Fibroblast of skin of abdomen (primary cell): ENCODE results near the gene RUBCNL.

ENCODE experiments used
- DNase-seq: peaks from one replicate; pipeline ENCODE4 v3.0.0-alpha.2; 2013

Gene RUBCNL

GRCh38 chr13:46340011-46340410 is 47.0 kb downstream of the RUBCNL start:
- no peak for DNase-seq

- peak; percentile 90 for DNase-seq
Measured at GRCh38 chr13:46339035-46339666, 47.9 kb downstream of the RUBCNL start.

DNA sequence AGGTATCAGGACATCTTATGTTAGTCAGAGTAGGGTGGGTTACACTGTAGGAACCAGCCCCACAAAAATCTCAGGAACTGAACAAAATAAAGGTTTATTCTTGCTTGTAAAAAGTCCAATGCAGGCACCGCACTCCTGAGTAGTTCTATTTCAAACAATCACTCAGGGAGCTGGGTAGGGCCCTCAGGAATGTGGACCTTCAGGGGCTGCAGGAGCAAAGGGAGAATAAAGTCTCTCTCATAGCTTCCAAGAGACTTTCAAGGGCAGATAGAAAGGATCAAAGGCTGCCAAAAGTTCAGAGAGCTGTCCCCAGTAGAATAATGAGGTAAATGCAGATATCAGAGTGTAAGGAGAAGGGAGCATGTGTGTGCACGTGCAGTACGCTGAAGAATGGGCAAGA is 49.4 kb downstream of the RUBCNL start:
- DNase-seq: no peak

- DNase-seq: no peak
Measured at GRCh38 chr13:46334035-46334822, 52.8 kb downstream of the RUBCNL start.

- DNase-seq: no peak
Measured at GRCh38 chr13:46332772-46333171, 54.3 kb downstream of the RUBCNL start.

- no peak for DNase-seq
Measured at GRCh38 chr13:46329624-46330023, 57.4 kb downstream of the RUBCNL start.

- DNase-seq: no peak
Measured at GRCh38 chr13:46327246-46327645, 59.8 kb downstream of the RUBCNL start.

- peak; percentile 78 for DNase-seq
Measured at GRCh38 chr13:46324976-46325375, 62.1 kb downstream of the RUBCNL start.

- peak; percentile 74 for DNase-seq
Measured at GRCh38 chr13:46321494-46322225, 65.4 kb downstream of the RUBCNL start.

- DNase-seq: no peak
Measured at GRCh38 chr13:46320821-46321220, 66.2 kb downstream of the RUBCNL start.

DNA sequence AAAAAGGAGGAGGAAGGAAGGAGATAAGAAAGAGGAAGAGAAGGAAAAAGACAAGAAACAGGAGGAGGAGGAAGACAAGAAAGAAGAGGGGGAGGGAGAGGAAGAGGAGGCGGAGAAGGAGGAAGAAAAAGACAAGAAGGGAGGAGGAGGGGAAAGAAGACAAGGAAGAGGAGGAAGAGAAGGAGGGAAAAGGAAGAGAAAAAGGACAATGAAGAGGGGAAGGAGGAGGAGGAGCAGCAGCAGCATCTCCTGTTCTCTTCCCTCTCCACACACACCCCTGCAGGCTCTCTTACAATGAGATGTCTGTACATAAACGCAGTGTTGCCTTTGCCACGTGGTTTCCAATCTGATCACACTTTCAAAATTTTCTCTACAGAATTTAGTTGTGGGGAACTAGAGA is 66.6 kb downstream of the RUBCNL start:
- no peak for DNase-seq

- DNase-seq: no peak
Measured at GRCh38 chr13:46318986-46319385, 68.1 kb downstream of the RUBCNL start.

- DNase-seq: peak; percentile 44
Measured at GRCh38 chr13:46317120-46317519, 69.9 kb downstream of the RUBCNL start.

DNA sequence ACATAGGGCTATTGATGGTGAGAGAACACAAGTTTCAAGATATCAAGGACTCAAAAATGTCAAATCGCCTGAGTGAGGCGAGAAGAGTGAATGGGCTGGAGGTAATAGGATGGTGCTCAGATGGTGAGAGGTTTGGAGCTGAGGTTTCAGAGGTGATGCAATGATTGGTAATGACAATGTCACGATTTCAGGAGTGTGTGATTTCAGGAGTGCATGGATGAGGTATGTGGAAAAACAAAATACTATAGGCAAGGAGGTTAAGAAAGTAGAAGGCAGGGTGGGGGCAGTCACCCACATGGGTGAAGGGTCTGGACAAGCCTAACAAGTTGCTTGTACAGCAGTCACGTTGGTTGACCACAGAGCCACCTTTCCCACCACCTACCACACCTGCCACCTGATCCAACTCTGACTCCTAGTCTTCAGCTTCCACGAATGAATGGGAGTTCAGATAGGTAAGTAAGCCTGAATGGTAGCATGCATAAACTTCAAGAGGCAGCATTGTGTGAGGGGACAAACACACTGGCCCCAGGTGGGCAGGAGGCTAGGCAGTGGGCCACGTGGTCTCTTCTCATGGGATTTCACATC is 71.5 kb downstream of the RUBCNL start:
- DNase-seq: no peak

DNA sequence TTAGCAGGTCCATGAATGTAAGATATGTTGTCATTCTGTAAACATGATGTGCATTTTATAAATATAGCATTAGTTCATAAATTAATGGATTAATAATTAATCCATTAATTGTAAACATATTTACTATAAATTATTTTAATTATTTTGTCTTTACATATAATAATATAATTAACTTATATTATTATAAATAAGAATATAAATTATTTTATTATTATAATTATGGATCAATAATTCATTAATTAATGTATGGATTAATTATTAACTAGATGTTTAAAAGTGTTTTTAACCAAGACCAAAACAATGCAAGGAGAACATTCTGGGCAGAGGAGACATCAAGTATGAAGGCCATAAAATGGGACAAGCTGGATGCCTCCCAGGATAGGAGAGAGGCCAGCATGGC is 72.0 kb downstream of the RUBCNL start:
- no peak for DNase-seq

- DNase-seq: no peak
Measured at GRCh38 chr13:46314587-46314986, 72.5 kb downstream of the RUBCNL start.

DNA sequence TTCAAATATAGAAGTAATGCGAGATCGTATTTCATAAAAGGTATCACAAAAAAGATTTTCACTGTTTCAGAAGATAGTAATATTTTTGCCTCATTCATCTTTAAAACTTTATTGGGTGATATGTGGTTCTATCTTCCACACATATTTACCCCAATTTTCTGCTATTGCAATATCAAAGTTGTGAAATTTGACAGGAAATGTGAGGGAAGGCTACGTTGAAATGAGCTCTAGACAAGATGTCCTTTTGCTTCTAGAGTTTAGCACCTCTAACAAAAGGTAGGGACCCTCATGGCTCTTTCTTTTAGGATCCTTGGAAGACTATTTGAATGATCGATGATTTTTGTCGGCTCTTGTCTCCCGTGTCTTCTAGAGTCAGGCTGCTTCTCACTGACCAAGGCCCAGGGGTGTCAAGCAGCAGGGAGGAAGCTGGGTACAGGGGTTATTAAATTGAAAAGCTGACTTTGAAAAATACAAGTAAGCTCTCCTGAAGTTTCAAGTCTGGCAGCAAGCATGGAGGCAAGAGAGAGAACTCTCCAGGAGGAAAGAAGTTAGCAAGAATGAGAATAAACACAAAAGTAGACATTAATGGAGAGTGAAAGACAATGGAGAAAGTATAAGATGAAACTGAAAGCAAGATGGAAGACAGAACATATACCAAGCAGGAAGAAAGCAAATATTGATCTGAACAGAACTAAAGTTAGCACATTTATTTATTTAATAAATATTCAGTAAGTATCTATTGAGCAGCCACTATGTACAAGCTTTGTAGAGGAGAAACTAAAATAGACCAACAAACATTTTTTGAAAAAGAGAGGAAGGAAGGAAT is 73.4 kb downstream of the RUBCNL start:
- DNase-seq: no peak

DNA sequence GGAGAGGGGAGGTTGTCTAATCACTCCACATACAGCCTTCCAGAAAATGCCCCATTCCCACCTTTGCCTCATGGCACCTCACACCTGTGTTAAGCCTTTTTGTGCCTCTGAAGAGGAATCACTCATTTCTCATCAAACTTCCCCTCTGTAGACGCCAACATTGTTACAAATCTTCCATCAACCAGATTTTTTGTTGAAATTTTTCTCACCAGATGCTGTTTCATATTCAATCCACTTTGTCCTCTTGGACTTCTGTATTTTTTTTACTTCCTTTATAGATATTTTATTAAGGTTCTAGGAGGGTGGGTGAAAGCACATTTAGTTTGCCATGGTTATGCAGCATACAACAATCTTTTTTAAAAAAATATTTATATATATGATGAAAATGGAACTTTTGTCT is 74.0 kb downstream of the RUBCNL start:
- DNase-seq: no peak

DNA sequence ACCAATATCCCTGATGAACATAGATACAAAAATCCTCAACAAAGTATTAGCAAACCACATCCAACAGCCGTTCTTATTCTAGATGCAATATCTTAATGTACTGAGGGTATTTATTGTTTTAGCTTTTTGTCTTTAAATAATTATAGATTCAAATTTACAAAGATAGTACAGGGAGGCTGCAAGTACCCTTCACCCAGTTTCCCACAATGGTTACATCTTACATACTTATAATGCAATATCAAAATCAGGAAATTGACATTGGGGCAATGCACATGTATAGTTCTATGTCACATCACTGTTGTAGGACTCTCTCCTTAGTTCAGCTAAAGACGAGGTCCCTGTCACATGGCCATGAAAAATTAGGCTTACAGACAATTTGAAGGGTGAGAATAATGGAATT is 75.8 kb downstream of the RUBCNL start:
- no peak for DNase-seq

GRCh38 chr13:46310066-46310465 is 77.0 kb downstream of the RUBCNL start:
- no peak for DNase-seq

GRCh38 chr13:46307554-46307953 is 79.5 kb downstream of the RUBCNL start:
- DNase-seq: no peak

- DNase-seq: no peak
Measured at GRCh38 chr13:46304546-46304945, 82.5 kb downstream of the RUBCNL start.
